ENCODE data around the gene TOMM7.
"Not testable (repeated sequence)": the region's sequence is repeated elsewhere in the genome, so short reads cannot be mapped to it uniquely, and the experiment has no call there.

DNA sequence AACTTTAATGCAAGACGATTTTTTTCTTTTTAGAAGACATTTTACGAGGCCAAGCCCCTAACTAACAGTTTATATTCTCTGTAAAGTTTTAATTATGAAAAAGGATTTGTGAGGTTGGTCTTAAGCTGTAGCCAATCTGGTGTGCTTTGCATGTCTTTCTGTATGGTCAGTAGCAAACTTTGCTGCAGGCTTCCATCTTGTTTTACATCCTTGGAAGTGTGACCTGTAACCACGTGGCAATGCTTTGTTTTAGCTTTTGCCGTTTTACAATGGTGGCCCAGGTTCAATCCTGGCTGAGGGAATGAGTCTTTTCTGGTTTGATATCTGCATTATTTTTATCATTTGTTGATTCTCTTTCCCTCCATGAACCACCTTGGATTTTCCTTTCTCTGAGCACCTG is 19.8 kb downstream of the TOMM7 start:
- not testable (repeated sequence) for TF ChIP-seq POLR2AphosphoS5 (IDR thresholded peaks at IDR 0.05); EP300 (IDR thresholded peaks at IDR 0.05; ENCODE audit: low read depth); POLR2A (IDR thresholded peaks at IDR 0.05)
- TF ChIP-seq, protein P1, sequence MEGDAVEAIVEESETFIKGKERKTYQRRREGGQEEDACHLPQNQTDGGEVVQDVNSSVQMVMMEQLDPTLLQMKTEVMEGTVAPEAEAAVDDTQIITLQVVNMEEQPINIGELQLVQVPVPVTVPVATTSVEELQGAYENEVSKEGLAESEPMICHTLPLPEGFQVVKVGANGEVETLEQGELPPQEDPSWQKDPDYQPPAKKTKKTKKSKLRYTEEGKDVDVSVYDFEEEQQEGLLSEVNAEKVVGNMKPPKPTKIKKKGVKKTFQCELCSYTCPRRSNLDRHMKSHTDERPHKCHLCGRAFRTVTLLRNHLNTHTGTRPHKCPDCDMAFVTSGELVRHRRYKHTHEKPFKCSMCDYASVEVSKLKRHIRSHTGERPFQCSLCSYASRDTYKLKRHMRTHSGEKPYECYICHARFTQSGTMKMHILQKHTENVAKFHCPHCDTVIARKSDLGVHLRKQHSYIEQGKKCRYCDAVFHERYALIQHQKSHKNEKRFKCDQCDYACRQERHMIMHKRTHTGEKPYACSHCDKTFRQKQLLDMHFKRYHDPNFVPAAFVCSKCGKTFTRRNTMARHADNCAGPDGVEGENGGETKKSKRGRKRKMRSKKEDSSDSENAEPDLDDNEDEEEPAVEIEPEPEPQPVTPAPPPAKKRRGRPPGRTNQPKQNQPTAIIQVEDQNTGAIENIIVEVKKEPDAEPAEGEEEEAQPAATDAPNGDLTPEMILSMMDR (IDR thresholded peaks at IDR 0.05): not testable (repeated sequence)
